HG03342 (cell line): Measurements from ENCODE around the gene RABEPK.
"Not testable (repeated sequence)": the region's sequence is repeated elsewhere in the genome, so short reads cannot be mapped to it uniquely, and the experiment has no call there.

Experiments used
- ATAC-seq: cut with Tn5 transposase; IDR thresholded peaks from one replicate; pipeline ENCODE4 v1.9.1; 2021; ENCODE audit warnings: mild to moderate bottlenecking, moderate library complexity; ENCODE audit not compliant: unreplicated experiment

The RABEPK gene

GRCh38 chr9:125241863-125242739 is 41.8 kb downstream of the RABEPK start:
- peak; percentile 19 for ATAC-seq

DNA sequence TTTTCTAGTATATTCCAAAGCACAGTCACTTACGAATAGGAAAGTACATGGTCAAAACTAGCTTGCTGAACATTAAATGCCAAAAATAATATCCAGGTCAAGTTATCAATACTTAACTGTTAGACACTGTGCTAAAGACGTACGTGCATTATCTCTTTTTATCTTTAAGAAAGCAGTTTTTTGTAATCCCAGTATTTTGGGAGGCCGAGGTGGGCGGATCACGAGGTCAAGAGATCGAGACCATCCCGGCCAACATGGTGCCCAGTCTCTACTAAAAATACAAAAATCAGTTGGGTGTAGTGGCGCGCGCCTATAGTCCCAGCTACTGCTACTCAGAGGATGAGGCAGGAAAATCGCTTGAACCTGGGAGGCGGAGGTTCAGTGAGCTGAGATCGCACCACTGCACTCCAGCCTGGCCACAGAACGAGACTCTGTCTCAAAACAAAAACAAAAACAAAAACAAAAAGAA is 43.5 kb downstream of the RABEPK start:
- ATAC-seq = no peak

DNA sequence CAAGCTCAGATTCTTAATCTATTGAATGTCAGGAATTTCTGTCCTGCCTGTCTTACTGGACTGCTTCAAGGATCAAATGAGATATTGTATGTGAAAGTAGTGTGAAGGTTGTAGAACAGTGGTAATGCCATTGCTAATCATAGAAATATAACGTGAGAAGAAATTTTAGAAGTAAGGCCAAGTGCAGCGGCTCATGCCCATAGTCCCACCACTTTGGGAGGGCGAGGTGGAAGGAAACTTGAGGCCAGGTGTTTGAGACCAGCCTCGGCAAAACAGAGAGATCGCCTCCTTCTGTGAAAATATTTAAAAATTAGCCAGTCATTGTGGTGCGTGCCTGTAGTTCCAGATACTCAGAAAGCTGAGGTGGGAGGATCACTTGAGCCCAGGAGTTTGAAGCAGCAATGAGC is 45.9 kb downstream of the RABEPK start:
- no peak for ATAC-seq

GRCh38 chr9:125254231-125254630 is 53.9 kb downstream of the RABEPK start:
- no peak for ATAC-seq

DNA sequence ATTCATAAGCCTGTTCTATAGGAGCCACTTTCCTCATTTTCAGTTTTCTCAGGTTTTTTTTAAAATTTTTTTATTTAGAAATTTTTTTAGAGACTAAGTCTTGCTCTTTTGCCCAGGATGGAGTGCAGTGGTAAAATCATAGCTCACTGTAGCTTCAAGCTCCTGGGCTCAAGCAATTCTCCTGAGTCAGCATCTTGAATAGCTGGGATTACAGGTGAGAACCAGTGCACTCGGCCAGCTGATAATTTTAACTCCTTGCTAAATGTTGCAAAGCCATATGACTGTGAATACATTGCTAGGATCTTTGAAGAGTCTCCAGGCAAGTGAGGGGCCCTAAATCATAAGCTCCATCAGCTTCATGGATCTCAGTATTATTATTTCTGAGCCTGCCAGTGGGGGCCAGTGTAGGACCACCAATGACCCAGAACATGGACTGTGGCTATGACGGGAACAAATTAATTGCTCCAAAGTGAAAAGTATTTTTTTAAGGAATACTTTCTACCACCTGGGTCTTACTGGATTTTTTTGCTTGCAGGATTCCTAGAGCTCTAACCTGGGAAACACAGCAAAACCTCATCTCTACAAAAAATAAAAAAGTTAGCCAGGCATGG is 55.5 kb downstream of the RABEPK start:
- ATAC-seq = no peak

DNA sequence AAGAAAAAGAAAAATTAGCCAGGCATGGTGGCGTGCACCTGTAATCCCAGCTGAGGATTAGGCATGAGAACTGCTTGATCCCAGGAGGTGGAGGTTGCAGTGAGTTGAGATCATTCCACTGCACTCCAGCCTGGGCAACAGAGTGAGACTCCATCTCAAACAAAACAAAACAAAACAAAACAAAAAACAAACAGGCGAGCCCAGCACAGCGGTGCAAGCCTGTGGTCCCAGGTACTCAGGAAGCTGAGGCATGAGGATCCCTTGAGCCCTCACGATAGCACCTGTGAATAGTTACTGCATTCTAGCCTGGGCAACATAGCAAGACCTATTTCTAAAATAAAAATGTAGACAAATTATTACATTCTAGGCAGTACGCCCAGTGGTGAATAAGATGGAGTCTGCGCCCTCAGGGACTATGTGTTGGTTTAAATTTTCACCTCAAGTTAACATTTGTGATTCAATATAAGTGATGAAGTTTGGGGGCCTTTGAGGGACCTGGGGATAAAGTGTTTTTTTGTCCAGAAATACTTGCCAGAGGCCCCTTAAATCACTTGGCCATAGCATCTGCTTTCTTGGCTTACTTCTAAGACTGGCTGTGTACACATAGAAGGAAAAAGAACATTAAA is 57.9 kb downstream of the RABEPK start:
- ATAC-seq = no peak

GRCh38 chr9:125258832-125259534 is 58.6 kb downstream of the RABEPK start:
- no peak for ATAC-seq

DNA sequence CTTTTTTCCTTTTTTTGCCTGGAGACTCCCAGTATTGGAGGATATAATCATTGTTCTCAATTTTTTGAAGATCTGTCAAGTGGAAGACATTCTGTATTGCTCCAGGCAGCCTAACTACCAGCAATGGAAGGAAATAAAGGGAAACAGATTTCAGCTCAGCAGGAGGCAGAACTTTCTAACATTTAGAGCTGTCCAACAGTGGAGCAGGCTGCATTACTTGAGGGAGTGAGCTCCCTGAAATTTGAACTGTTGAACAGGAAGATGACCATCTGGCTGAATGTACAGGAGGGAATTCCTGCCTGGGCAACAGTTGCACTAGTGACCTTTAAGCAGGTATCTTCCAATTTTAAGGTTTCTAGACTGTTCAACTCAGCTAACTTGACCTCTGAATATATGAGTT is 60.2 kb downstream of the RABEPK start:
- ATAC-seq = no peak

GRCh38 chr9:125261501-125262293 is 61.4 kb downstream of the RABEPK start, which contains the start of gene GAPVD1:
TSS of gene GAPVD1 (plus strand) at chr9:125261826. CDS start at chr9:125298922, 37,096 bp downstream.
- ATAC-seq = peak; percentile 95

- ATAC-seq = no peak
Observed at GRCh38 chr9:125262294-125262991, 62.1 kb downstream of the RABEPK start.

GRCh38 chr9:125264068-125264467 is 63.7 kb downstream of the RABEPK start:
- not testable (repeated sequence) for ATAC-seq

- ATAC-seq = no peak
Observed at GRCh38 chr9:125268394-125269013, 68.2 kb downstream of the RABEPK start.

DNA sequence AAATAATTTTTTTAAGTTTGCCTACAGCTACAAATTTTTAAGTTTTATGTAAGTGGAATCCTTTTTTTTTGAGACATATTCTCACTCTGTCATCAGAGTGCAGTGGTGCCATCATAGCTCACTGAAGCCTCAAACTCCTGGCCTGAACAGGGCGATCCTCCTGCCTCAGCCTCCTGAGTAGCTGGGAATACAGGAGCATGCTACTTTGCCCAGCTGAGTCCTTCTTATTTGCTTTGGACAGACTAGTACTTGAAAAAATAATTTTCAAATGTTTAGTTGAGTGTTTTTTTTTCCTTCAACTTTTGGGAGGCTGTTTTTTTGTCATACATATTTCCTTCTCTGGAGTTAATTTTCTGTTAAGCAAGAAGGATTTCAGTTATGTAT is 68.7 kb downstream of the RABEPK start:
- no peak for ATAC-seq

- ATAC-seq = no peak
Observed at GRCh38 chr9:125271081-125271480, 70.7 kb downstream of the RABEPK start.

GRCh38 chr9:125272697-125273096 is 72.4 kb downstream of the RABEPK start:
- ATAC-seq = no peak

DNA sequence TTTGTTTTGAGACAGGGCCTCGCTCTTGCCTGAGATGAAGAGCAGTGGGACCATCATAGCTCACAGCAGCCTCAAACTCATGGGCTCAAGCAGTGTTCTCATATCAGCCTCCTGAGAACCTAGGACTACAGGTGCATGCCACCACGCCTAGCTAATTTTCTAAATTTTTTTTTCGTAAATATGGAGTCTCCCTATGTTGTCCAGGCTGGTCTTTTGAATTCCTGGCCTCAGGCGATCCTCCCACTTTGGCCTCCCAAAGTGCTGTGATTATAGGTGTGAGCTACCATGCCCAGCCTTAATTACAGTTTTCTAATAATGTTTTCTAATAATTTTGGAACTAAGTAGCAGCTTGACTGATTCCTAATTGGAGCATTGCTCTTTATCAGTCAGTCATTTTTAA is 76.4 kb downstream of the RABEPK start:
- ATAC-seq = no peak

GRCh38 chr9:125277411-125277810 is 77.1 kb downstream of the RABEPK start:
- ATAC-seq = no peak

DNA sequence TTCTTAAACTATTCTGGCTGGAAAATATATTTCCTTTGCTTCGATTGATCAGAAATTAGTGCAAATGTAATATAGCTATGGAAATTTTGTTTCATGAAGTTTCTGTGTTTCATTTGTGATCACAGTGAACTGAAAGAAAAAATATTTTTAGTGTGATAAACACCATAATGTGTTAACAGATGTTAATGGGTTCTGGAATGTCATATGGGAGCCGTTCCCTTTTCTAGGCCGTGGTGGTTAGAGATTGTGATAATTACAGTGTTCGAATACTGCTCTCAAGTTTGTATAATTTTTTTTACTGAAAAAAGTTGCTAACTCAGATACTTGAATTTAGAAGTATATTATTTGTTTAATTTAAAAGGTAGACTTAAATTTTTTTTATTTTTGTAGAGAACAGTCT is 80.6 kb downstream of the RABEPK start:
- no peak for ATAC-seq
